IPS DF 6.9 (cell line): Measurements from ENCODE around the gene FSCN2.
"Not testable (repeated sequence)": the region's sequence is repeated elsewhere in the genome, so short reads cannot be mapped to it uniquely, and the experiment has no call there.

Source experiments
- DNase-seq: peaks from one replicate; pipeline ENCODE4 v3.0.0-alpha.2; 2013; ENCODE audit warnings: low read depth, low spot score
- H3K27ac ChIP-seq: one replicate; pipeline ENCODE4 v1.5.1; 2013; ENCODE audit warnings: low read length, control low read depth
- H3K27me3 ChIP-seq: 2 replicates; pipeline ENCODE4 v1.6.1; 2013; ENCODE audit warnings: mild to moderate bottlenecking, low read length; ENCODE audit not compliant: control insufficient read depth, insufficient read depth
- H3K36me3 ChIP-seq: 2 replicates; pipeline ENCODE4 v1.6.1; 2013; ENCODE audit warnings: low read length; ENCODE audit not compliant: control insufficient read depth, insufficient read depth
- H3K4me1 ChIP-seq: 2 replicates; pipeline ENCODE4 v1.6.1; 2013; ENCODE audit warnings: low read length; ENCODE audit not compliant: control insufficient read depth, insufficient read depth
- H3K4me3 ChIP-seq: 2 replicates; pipeline ENCODE4 v1.5.1; 2013; ENCODE audit warnings: mild to moderate bottlenecking, low read length
- H3K9me3 ChIP-seq: 2 replicates; pipeline ENCODE4 v1.6.1; 2013; ENCODE audit warnings: low read length, inconsistent platforms; ENCODE audit not compliant: control insufficient read depth, insufficient read depth
- WGBS: extraction: QIAGEN DNeasy Blood & Tissue Kit; methylation state at CpG from one replicate; pipeline ENCODE4 v1.1.7; 2013; ENCODE audit warnings: mixed read lengths, missing lambda C conversion rate; ENCODE audit not compliant: insufficient read length, insufficient coverage; 5-methylcytosine and 5-hydroxymethylcytosine counted together

Gene FSCN2

GRCh38 chr17:81522491-81523401 lies 5.4 kb upstream of the FSCN2 start:
- Histone ChIP-seq H3K27me3 (no peaks in the 10 kb centered on the region; the same call in 1 of the 2 replicates), H3K9me3 (no peaks in the 10 kb centered on the region), H3K4me3 (no peak overlapping the region), H3K36me3 (no peaks in the 10 kb centered on the region; the same call in 1 of the 2 replicates), H3K4me1 (peaks cover 11% of the 10 kb centered on the region), H3K27ac (no peak overlapping the region)
- no CpG with 5 or more reads among the region's 26 CpGs for WGBS
- no peak for DNase-seq

DNA sequence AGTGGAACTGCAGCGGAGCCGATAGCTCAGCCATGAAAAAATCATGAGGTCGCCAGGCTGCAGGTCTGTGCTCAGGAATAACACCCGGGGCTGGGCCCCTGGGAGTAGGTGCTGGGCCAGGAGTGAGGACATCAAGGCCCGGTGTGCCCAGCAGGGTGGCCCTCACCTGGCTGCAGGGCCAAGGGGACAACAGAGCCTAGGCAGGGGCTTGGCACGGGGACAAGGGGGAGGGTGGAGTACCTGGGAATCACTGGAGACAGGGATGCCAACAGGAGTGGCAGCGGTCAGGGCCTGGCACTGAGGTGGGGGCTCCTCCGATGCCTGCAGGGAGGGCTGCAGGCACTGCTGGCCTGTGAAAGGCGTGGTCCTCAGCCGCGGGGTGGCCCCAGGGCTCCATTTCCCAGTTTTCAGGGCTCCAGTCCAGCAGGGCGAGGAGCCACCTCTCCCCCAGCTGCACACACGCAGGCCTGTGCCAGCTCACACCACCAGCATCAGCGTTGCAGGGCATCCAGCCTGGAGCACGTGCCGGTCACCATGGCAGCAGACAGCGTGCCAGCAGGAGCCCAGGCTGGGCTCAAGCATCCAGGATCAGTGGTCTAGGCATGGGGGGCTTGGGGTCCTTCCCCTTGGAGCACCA lies 4.7 kb upstream of the FSCN2 start:
- Histone ChIP-seq H3K4me1 (peaks cover 8% of the 10 kb centered on the region), H3K36me3 (no peaks in the 10 kb centered on the region; the same call in 1 of the 2 replicates), H3K27me3 (no peaks in the 10 kb centered on the region; the same call in 1 of the 2 replicates), H3K27ac (no peak overlapping the region), H3K9me3 (no peaks in the 10 kb centered on the region), H3K4me3 (no peak overlapping the region)
- WGBS, result no CpG with 5 or more reads among the region's 17 CpGs
- no peak for DNase-seq

- no CpG with 5 or more reads among the region's 18 CpGs for WGBS
- no peaks in the 10 kb centered on the region; the same call in 1 of the 2 replicates for H3K36me3 ChIP-seq
- H3K4me1 ChIP-seq, result peaks cover 6% of the 10 kb centered on the region; the same call in 1 of the 2 replicates
- H3K9me3 ChIP-seq, result no peaks in the 10 kb centered on the region
- no peak overlapping the region for H3K4me3 ChIP-seq
- no peak overlapping the region for H3K27ac ChIP-seq
- no peak for DNase-seq
- H3K27me3 ChIP-seq, result no peaks in the 10 kb centered on the region; the same call in 1 of the 2 replicates
Measured at GRCh38 chr17:81524039-81524864, 3.9 kb upstream of the FSCN2 start.

DNA sequence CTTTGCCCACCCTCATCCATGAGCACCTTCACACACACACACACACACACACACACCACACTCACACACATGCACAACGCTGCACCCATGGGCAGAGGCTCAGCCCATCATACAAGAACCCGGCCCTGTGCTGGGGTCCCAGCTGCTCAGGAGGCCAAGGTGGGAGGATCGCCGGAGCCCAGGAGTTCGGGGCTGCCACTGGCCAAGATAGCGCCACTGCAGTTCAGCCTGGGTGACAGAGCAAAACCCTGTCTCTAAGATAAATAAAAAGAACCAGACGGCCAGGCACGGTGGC lies 3.4 kb upstream of the FSCN2 start:
- Histone ChIP-seq H3K27ac (no peak overlapping the region), H3K36me3 (no peaks in the 10 kb centered on the region; the same call in 1 of the 2 replicates), H3K4me1 (peaks cover 5% of the 10 kb centered on the region; the same call in 1 of the 2 replicates), H3K27me3 (no peaks in the 10 kb centered on the region; the same call in 1 of the 2 replicates), H3K4me3 (no peak overlapping the region), H3K9me3 (no peaks in the 10 kb centered on the region)
- DNase-seq, result no peak
- no CpG with 5 or more reads among the region's 8 CpGs for WGBS

- no peak overlapping the region for H3K27ac ChIP-seq
- no peaks in the 10 kb centered on the region for H3K9me3 ChIP-seq
- no peaks in the 10 kb centered on the region for H3K27me3 ChIP-seq
- no peak overlapping the region for H3K4me3 ChIP-seq
- no peak for DNase-seq
- no CpG with 5 or more reads among the region's 21 CpGs for WGBS
- H3K4me1 ChIP-seq, result 0 out of 2 replicates have a peak, but pooled peaks cover 3% of the 10 kb centered on the region
- no peaks in the 10 kb centered on the region; the same call in 1 of the 2 replicates for H3K36me3 ChIP-seq
Measured at GRCh38 chr17:81526662-81527571, 1.3 kb upstream of the FSCN2 start.

- no peaks in the 10 kb centered on the region for H3K9me3 ChIP-seq
- H3K27ac ChIP-seq, result no peak overlapping the region
- DNase-seq, result no peak
- H3K4me1 ChIP-seq, result 0 out of 2 replicates have a peak, but pooled peaks cover 3% of the 10 kb centered on the region
- WGBS, result no CpG with 5 or more reads among the region's 20 CpGs
- no peaks in the 10 kb centered on the region for H3K27me3 ChIP-seq
- H3K36me3 ChIP-seq, result no peaks in the 10 kb centered on the region; the same call in 1 of the 2 replicates
- H3K4me3 ChIP-seq, result no peak overlapping the region
Measured at GRCh38 chr17:81528384-81528650, 140 bp downstream of the FSCN2 start.

- no peaks in the 10 kb centered on the region for H3K27me3 ChIP-seq
- WGBS, result no CpG with 5 or more reads among the region's 62 CpGs
- H3K27ac ChIP-seq, result no peak overlapping the region
- no peak for DNase-seq
- no peak overlapping the region for H3K4me3 ChIP-seq
- H3K9me3 ChIP-seq, result no peaks in the 10 kb centered on the region
- H3K36me3 ChIP-seq, result no peaks in the 10 kb centered on the region
- H3K4me1 ChIP-seq, result no peaks in the 10 kb centered on the region
Measured at GRCh38 chr17:81528651-81529436, 667 bp downstream of the FSCN2 start.

DNA sequence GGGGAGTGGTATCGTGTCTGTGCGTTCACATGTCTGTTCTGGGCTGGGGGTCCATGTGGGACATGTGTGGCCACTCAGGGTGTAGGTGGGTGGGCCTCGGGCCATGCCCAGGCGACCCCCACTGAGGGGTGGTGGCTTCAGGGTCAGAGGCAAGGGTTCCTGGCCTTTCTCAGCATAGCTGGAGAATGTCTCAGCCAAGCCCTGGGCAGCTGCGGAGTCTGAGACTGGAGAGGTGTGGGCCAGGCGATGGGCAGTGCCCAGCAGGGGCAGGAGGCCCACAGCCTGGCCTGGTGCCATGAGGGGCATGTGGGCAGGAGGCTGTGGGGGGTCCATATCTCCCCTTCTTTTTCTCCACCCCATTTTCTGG lies 1.2 kb downstream of the FSCN2 start:
- no peaks in the 10 kb centered on the region for H3K9me3 ChIP-seq
- H3K36me3 ChIP-seq, result no peaks in the 10 kb centered on the region
- no peaks in the 10 kb centered on the region for H3K4me1 ChIP-seq
- no CpG with 5 or more reads among the region's 6 CpGs for WGBS
- H3K4me3 ChIP-seq, result no peak overlapping the region
- no peaks in the 10 kb centered on the region for H3K27me3 ChIP-seq
- no peak overlapping the region for H3K27ac ChIP-seq
- DNase-seq, result no peak

- WGBS, result no CpG with 5 or more reads among the region's 6 CpGs
- not testable (repeated sequence) for H3K4me1 ChIP-seq, H3K36me3 ChIP-seq, H3K27ac ChIP-seq, DNase-seq, H3K9me3 ChIP-seq, H3K4me3 ChIP-seq, H3K27me3 ChIP-seq
Measured at GRCh38 chr17:81531013-81531412, 2.8 kb downstream of the FSCN2 start.
